Measurements from ENCODE around the gene FKRP.

The FKRP gene

DNA sequence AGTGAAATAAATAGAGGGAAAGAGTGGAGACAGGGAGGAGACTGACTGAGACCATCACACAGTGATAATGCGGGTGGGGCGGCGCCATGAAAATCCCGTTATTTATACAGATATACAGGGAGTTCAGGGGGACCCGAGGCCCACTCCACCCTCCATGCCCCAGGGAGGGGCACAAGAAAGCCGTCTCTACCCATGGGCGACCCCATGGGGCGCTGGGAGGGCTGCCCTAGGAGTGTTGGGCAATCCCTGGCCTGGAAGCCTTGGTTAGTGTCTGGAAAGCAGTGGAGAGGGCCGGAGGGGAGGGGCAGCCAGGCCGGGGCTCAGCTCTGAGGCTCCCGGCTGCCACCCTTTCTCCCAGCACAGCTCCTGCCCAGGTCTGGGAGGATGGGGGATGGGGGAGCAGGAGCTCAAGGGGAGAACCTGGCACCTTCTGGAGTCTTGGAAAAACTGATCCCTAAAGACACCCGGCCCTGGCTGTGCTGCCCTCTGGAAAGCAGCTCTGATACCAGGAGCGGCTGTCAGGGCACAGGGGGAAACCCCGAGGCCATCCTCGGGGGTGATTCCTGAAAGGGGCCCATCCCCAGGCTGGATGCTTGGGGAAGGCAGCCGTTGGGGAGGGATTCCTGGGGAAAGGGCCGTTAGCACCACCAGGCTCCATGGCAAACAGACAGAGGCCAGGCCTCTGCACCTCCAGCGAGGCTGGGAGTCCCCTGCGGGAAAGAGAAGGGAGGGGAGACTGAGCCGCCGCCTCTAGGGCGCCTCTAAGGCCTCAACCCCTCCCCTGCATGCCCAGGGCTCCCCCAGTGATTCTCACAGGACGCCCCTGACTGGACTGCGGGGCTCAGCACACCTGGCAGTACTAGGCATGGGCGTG is 26.0 kb upstream of the FKRP start:
- DNase-seq = no peak

DNA sequence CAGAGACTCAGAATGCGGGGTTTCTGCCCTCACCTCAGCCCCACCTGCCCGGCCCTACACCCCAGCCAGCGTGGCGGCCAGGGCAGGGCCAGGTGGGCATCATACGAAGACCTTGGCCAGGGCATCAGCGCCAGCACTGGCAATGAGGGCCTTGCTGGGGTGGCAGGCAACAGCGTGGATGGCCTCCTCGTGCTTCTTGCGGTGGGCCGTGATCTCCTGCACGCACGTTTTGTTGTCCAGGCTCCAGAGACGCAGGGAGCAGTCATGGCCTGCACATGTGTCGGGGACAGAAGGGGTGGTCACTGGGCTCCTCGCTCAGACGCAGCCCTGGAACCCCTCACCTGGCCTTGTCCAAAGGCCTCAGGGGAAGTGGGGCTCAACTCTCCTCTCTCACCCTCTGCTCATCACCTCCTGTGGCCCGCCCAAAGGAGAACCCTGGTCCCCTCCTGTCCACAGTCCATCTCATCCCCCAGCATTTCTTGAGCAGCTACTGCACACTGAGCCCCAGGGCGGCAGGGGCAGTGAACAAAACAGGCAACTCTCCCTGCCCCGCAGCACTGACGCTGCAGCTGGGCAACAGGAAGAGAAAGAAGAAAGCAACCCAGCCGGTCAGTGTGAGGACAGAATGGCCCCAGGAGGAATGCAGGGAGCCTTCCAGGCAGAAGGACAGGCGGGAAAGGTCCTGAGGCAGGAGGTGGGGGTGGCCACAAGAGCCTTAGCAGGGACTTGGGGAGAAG is 25.2 kb upstream of the FKRP start:
- DNase-seq = no peak

DNA sequence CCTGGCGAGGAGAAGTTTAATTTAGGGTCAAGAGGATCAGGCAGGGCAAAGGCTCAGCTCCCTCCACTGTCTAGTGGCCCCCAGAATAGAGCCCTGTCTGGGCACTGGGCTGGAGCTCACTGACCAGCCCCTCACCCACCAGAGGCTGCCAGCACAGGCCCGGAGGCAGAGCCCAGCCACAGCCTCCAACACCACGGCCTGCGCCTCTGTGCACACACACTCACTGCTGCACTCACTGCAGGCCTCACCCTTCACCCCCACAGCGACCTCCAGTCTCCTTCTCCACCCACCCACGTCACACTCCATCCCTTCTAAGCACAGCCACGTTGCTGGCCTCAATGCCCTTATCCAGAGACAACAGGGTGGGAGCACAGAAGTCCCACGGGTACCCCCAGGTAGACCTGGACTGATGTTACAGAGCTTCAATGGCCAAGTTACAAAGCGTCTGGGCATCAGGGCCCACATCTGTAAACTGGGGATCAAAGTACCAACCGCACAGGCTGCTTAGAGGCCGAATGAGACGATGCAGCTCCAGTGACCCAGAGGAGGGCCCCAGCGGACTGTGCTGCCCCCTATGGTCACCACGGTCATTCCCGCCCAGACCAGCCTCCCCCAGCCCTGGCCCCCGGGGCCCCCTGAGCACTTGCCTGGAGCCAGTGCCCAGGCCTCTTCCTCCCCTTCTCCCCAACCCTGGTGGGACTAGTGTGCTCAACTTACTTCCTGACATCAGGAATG is 24.4 kb upstream of the FKRP start:
- DNase-seq = no peak

DNA sequence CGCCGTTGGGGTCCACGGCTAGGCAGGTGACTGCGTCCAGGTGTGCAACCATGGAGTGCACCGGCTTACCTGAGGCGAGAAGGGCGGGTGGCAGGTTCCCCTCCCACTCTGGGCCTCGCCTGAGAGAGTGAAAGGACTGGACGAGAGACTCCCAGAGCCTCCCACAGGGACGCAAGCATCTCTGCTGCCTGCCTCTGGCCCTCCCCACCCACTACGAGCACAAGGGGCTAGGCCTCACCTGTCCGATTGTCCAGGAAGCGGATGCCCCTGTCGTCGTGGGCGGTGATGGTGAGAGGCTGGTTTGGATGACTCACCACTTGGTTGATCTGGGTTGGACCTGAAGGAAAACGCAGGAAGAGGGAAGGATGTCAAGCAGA is 23.9 kb upstream of the FKRP start:
- no peak for DNase-seq

DNA sequence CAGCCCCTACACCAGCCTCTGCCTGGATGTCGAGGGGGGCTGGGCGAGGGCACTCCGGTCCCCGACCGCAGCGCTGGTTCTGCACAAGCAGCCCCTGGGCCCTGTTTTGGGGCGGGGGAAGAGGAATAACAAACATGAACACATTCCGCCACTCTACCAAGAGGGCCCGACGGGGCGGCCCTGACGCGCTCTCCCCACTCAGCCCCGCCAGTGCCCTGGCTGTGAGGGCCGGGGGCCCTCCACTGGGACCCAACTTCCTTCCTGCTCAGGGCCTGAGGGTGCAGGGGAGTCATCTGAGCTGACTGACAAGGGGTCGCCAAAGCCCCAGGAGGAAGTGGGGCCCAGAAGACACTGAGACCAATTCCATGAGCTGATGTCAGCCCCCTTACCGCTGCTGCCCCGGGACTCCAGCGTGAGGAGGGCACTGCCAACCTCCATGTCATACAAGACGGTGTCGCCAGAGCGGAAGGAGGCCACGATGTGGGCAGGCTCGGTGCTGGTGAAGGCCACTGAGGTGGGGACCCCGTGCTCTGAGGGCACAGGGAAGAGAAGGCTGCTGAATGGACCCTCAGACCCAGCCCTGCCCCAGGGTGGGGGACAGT is 23.3 kb upstream of the FKRP start:
- no peak for DNase-seq

DNA sequence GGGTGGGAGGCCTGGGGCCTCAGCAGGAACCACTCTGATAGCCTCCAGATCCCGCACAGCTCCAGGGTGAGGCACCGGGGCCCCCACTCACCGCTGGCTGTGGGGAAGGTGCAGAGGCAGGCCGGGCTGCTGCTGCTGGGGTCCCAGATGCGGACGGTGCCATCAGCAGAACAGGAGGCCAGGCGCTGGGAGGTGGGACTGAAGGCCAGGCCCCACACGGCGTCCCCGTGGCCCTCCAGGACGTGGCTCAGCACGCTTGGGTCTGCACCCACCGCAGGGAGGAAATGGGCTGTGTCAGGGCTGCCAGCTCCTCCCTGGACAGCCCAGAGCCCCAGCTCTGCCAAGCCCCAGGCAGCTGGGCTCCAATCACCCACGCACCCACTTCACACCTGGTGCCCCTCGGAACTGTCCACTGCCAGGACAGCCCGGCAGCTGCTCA is 22.8 kb upstream of the FKRP start:
- no peak for DNase-seq

DNA sequence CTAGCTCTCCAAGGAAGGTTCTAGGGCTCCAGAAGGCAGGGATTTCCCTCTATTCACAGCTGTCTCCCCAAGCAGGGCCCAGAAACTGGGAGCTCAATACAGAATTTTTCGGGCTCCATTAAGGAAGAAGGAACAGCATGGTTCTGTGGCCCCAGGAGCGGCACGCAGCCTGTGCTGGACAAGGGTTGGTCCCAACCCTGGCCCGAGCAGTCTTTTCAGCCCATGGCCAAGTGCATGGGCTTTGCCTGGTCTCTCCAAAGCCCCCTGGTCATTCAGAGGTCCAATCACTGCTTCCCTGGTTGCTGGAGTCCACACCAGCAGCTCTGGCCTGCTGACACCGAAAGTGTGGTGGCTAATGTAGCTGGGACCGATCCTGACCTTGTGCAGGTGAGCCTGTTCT is 22.4 kb upstream of the FKRP start:
- no peak for DNase-seq

DNA sequence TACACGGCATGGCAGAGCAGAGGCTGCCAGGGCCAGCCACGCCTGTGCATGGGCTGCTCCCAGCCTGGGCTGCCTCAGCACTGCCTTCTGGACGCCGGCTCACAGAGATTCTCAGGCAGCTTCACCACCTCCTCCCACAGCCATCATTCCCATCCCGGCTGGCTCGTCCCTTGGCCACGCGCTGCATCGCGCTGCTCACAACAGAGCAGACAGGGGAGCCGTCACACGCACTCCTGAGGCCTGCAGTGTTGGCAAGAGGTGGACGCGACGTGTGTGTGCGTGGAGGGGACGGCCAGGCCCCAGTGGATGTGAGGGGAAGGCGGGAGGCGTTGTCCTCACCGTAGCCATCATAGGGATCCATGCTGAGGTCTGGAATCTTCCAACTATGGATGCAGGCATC is 21.4 kb upstream of the FKRP start:
- DNase-seq = no peak

DNA sequence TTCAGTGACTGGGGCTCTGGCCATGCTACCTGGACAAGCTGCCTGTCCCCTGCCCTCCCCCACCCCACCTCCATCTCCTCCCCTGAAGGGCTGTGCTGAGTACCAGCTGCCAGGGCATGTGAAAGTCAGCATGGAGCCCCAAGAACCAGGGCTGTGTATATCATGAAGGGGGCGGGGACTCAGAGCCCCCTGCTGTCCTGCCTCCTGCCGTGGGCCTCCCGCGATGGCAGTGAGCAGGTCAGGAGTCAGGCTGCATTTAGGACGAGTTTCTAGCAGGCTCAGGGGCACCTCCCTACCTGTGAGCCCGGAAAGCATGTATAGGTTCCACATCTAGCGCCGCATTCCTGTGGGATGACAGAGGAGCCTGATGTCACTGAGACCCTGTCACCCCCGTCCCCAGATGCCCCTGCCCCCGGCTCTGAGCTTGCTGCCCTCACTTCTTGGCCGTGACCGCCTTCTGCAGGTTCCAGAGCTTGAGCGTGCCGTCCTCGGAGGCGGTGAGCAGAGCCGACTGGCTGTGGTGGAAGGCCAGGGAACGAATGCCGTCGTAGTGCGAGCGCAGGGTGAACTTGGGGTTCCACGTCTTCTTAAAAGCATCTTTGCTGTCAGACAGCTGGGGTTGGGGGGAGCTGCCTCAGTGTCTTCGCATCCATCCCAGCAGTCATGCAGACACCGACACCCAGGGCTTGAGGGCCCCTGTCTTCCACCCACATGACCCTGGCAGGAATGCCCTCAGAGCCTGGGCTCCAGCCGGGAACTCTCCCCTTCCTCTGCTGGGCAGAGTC is 20.6 kb upstream of the FKRP start:
- no peak for DNase-seq

DNA sequence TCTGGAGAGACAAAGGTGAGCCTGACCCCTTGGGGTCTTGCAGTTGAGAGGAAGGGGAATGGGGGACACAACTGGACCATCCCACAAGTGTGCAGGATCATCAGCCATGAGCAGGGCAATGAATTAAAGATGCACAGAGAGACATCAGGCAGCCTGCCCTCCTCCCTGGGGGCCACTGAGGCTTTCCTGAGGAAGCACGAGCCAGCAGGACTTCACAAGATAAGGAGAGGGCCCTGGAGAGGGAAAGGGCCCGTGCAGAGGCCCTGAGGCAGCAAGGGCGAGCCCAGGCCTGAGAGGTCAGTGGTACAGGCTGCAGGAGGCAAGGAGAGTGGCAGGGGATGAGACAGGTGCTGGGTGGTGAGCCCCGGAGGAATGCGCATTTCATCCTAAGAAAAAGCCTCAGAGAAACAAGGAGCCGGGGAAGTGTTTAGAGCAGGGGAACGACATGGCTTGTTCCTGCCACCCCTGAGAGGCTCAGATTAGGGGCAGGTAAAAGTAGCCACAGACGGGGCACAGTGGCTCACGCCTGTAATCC is 19.9 kb upstream of the FKRP start:
- DNase-seq = no peak

DNA sequence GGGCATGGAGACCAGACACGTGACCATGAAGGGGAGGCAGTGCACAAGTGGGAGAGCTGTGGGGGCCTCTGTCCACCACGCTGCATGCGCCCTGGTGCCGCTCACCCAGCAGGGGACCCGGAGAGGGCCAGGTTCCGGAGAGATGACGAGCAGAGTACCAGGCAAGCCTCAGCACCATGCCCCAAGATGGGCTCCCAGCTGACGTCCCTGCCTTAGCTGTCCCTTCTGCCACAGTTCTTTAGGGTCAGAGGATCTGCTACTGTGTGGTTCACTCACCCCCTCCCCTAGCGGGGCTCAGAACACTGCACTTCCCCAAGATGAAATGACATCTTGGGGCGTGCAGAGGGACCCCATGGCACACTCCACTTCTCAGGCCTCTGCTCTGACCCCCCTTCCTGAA is 19.3 kb upstream of the FKRP start:
- no peak for DNase-seq

DNA sequence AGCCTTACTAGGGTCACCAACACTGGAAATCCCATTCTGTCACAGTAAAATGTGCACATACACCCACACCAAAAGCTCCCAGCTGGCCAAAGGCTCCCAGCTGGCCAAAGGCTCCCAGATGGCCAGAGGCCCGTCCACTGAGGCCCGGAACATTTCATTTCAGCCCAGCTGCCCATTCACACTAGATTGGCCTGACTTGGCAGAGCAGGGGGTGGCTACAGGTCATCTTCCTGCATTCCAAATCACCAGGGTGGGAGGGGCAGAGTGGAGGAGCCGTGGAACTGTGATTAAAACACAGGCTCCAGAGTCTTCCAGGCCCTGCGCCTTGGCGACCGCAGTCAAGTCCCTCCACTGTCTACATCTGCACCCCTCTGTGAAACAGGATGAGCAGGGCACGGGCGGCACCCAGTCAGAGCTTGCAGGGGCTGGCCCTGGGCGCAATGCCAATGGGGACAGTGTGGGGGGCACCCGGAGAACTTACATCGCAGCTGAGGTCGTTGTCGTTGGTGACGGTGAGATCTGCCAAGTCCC is 18.8 kb upstream of the FKRP start:
- DNase-seq = no peak

DNA sequence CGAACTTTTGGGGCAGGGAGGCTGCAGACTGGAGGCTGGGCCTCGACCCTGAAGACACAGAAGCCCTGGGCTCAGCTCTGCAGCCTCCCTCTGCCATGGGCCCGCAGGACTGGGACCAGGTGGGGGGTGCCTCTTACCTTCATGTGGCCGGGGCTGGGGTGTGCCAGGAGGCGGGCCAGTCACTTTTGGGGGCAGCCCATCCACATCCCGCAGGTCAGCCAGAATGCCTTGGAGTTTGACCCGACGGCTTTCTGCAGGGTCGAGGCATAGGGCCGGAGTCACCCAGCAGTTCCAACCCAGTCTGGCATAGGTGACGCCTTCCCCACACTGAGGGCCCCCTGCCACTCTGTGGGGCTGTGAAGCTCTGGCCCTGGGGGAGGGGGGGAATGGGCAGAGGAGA is 18.1 kb upstream of the FKRP start:
- DNase-seq = no peak

DNA sequence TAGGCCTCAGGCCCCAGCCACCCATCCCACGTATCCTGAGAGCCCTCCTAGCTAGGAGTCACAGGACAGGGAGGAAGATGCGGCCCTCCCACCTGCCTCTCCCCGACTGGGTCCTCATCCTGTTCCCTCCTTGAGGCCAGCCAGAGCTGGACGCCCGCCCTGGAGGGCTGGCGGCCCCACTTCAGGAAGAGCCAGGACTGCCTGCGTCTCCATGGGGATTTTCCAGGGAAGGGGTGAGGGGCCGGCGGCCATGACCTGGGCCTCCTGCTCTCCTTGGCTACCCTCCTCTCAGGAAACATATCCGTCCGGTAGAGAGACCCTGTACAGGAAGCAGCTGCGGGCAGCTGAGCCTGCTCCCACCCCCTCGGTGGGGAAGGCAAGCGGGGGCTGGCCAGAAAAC is 17.6 kb upstream of the FKRP start:
- no peak for DNase-seq

DNA sequence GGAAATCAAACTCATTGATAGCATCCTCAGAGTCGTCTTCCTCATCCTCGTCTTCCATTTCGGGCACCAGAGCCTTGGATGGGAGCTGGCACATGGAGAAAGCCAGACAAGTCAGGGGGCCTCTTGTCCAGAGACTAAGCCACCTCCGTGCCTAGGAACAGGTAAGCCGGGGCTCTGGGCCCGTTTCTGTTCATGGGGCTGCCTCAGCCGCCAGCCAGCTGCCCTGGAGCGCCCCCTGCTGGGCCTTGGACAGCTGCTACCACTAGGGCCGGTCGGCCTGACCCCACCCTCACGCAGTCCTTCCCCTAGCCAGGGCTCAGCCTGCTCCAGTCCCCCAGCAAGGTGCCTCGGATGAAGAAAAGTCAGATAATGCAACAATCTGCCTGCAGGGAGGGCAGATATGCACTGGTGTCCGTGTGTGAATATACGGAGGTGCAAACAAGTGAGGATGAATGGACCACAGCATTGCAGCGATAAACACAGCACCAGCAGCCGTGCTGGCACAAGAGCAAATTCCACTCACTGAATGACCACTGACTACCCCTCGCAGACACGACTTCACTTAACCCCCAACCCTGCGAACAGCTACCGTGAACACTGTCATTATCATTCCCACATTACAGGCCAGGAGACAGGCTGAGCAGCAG is 17.0 kb upstream of the FKRP start:
- DNase-seq = peak; percentile 60

DNA sequence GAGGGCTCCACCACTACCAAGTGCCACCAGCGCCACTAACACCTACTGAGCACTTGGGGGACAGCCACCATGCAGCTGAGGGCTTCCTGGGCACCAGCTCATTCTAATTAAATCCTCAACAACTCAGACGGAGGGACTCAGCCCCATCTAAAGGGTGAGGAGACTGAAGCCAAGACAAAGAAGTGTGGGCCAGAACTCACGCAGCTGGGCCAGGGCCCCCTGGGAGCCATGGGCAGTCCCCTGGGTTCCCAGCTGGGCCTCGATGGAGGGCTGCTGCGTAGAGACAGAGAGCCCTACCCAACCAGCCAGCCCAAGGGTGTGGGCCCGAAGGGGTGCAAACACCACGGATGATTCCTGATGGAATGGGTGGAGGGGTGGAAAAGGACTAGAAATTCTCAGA is 16.2 kb upstream of the FKRP start:
- no peak for DNase-seq

DNA sequence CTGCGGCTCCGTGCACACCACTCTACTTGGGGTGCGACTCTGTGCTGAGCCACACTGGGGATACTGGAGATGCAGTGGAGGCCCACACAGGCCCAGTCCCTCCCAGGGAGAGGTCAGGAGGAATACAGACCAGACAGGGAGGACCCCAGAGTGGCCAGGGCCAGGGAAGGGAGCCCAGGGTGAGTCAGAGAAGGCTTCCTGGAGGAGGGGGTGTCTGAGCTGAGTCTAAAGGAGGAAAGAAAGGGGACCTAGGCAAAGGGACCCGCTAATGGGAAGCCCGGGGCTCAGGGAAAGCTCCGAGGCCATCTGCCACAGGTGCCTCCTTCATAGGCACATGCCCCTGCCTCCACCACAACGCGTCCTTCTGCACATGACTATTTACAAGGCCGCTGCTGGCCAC is 15.7 kb upstream of the FKRP start:
- DNase-seq = no peak

DNA sequence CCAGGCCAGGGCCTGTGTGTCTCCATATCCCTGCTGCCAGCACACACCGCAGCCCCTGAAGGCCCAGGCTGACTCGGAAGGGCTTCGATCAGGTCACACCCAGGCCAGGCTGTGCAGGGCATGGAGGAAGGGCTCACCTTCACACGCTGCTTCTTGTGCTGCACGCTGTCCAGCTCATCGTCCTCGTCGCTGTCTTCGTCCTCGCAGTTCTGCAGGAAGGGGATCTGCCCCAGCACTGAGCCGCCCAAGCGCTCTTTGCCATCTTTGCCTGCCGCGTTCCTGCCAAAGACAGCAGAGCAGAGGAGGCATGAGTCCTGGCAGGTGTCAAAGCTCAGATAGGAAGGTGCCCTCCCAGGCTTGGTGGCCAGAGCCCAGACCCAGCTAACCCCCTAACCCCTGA is 15.3 kb upstream of the FKRP start:
- DNase-seq = no peak

DNA sequence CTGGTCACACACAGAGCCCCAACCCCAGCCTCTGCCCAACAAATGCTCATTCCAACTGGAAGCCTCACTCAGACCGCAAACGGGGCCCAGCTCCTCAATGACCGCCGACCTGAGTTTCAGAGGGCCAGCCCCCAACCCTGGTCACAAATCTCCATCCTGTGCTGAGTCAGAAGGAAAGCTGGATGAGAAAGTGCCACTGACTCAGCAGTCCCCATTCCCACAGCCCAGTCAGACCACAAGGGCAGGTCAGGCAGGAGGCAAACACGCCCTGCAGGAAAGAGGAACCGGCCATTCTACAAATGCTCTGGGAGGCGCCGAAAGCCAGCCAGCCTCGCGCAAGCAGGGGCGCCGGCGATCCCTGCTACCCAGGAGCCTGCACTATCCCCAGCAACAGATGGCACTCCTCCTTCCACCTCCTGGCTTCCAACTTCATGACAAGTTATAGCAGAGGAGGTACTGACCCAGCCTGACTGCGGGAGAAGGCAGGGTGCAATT is 14.8 kb upstream of the FKRP start:
- no peak for DNase-seq

DNA sequence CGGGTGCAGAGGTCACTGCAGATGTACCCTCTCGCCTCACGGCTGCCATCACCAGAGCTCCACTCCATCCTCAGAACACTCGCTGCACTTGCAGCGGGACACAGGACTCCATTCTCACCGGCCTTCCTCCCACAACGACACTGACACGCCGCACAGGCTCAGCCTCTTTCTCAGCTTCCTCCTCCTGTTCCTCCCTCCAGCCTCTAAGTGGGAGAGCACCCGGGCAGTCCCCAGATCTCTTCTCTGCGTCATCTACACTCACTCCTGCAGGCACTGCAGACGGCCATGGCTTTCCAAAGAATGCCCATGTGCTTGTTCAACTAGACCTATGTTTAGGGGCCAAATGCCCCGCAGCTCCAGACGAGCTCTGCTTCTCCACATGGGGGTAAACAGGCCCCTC is 14.3 kb upstream of the FKRP start:
- DNase-seq = no peak

Data from activated gamma-delta T cell (primary cell).